GM19238 (cell line): ENCODE results near the gene OXTR.
"Not testable (repeated sequence)": the region's sequence is repeated elsewhere in the genome, so short reads cannot be mapped to it uniquely, and the experiment has no call there.

Source experiments
- DNase-seq: peaks from one replicate; pipeline ENCODE4 v3.0.0; 2011; ENCODE audit warnings: low spot score; ENCODE audit not compliant: insufficient read length

The OXTR gene

DNA sequence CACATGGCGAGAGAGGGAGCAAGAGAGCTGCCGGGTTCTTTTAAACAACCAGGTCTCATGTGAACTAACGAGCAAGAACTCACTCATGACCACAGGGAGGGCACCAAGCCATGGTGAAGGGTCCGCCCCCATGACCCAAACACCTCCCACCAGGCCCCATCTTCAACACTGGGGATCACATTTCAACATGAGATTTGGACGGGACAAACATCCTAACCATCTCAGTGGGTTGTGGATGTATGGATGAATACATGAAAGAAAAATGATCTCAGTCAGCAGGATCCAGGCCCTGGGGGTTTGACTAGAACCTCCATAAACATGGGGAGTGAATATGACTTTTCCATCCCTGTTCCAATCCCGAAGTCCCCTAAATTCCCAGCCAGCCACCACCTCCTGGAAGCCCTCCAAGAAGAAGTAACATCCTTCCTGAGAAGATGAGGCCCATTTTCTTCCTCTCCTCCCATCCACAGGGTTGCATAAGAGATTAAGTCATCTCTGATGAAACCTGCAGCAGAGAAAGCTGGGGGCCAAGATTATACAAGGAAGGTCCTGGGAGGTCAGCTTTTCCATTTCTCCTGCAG, 26.3 kb downstream of the OXTR start:
- no peak for DNase-seq

DNA sequence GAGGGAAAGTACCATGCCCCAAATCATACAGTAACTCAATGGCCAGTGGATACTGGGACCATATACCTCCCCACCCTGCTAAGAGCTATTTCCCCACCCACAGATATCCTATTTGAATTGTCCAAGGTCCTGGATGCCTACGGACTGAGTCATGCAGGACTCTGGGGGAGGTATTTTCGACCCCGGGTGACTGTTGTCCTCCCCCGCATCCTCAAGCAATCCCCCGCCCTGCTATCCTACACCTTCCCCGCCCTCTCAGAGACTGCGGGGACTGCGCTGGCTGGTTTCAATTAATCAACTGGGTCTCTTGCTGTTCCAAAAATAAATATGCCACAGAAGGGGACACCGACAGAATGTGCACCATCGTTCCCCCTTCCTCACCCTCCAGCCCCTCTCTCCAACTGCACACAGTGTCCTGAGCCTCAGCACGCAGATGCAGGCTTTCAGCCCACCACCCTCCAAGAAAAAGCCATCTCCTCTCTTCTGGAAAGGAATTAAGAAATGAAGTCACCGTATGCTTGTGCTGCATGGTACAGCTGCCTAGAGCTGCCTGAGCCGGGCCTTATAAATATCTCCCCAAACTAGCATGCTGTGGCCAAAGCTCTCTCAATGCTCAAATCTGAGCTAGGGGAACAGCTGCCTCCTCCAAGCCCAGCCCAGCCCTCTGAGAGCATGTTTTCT, 27.7 kb downstream of the OXTR start:
- no peak for DNase-seq

DNA sequence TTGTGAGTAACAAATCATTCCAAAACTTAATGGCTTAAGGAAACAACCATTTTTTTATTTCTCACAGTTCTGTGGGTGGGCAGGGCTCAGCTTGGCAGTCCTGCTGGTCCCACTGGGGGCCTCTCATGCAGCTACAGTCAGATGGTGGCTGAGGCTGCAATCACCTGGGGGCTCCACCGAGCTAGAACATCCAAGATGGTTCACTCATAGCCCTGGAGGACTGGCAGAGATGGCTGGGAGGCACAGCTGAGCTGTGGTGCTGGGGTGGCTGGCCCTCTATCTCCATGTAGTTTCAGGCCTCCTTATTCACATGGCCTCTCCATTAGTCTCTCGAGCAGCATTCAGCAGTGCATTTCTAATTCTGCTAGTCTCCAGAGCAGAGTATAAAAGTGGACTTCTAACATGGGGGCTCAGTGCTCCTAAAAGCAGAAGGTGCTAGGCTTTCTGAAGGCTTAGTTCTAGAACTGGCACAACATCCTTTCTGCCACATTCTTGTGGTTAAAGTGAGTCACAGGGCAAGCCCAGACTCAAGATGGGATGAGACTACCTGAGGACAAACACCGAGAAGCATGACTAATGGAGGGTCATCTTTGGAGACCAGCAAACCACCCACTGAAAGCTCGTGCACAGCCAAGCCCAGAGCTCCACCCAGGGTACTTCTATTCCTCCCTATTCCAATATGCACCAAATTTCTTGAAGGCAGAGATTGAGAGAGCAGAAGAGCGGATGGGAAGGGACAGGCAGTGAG, 29.5 kb downstream of the OXTR start:
- DNase-seq: no peak

DNA sequence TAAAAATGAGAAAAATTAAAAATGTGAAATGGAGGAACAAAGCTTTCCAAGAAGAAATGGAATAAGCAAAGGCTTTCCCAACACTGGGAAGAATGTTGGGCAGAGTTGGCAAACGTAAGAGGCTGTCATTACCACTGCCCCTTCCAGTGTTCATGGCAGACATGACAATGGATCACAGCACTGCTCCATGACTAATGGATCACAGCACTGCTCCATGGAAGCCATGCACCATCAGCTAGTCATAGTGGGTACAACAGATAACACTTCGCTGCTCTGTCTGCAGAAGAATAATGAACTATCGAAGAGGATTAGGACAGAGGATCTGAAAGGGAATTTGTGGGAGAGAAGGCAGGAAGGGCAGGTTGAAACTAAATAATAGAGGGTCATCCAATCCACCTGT, 30.8 kb downstream of the OXTR start:
- no peak for DNase-seq

DNA sequence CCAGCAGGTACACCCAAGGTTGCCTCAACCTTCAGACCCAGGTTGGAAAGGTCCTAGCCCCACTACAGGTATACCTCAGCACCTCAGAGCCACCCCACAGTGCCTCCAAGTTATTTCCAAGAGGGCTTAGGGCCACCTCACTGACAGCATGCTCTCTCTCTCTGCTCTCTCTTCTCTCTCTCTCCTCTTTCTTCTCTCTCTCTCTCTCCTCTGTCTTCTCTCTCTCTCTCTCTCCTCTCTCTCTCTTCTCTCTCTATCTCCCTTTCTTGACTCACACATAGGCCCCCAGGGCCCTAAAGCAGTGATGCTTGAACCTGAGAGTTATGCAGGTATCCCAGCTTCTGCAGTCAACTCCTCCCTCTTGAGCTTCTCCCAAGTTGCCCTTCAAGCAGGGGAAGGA, 31.6 kb downstream of the OXTR start:
- DNase-seq: no peak

DNA sequence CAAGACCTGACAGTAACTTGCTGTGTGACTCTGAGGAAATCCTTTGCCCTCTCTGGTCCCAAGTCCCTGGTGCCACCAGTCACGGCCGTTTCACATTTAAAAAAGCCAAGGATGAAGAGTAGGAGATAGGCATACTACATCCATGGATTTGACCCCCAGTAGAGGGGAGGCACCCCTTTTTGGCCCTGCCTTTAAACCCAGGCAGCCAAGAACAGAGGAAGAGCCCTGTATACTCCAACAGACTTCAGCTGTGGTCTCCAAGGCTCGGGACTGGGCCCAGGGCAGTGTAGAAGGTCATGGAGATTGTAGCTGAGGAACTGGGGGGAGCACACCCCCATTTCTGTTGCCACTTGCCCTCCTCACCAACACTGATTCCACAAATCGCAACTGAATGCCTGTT, 32.1 kb downstream of the OXTR start:
- no peak for DNase-seq

DNA sequence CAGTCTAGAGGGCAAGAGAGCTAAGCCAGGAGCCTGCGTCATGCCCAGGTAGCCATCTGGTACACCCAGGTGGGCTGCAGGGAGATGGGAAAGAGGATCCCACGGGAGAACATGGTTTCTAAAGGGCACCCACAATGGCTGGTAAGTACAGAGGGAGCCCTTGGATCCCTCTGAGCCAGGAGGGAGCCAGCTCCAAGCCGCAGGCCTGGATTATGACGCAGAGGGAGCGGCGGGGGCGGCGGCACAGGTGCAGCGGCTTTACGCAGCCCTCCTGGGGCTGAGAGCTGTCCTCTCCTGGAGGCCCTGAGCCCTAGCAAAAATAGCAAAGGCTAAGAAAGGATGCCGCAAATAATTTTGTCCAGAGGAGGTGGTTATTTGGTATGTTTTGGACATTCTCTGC, 33.0 kb downstream of the OXTR start:
- no peak for DNase-seq

DNA sequence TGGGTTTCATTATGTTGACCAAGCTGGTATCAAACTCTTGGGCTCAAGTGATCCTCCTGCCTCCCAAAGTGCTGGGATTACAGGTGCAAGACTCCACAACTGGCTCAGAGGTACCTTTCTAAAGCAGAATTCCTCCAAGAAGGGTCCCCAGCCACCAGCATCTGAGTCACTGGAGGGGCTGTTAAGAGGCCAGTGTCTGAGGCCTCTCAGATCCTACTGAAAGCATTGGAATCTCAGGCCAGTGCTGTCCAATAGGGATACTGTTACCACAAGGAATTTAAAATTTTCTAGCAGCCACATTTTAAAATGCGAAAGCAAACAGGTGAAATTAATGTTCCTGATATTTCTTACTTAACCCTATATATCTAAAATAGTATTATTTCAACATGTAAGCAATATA, 34.5 kb downstream of the OXTR start:
- no peak for DNase-seq

DNA sequence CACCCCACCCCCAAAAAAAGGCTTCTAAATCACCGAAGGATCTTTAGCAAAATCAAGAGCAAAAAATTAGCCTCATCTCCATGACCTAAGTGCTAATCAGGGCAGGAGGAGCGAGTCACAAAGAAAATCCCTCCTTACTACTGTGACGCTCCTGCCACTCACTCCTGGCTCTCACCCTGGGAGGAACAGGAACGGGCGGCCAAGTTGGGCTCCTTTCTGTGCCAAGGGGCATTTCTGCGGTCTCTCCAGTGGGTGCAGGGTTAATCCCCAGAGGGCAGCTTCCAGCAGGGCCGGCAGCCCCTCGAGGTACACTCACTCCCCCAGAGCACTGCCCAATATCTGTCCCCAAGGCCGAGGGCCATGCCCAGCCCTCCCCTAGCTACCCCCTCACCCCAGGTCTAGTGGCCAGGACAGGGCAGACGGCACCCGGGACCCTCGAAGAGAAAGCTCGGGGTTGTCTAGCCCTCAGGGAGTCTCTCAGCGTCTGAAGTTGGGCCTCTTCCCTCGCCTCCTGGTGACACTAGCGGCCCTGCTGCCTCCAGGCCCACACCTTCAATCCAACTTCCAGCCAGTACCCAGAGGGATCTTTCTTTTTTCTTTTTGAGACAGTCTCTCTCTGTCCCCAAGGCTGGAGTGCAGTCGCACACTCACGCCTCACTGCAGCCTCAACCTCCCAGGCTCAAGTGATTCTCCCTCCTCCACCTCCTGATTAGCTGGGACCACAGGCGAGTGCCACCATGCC, 35.1 kb downstream of the OXTR start:
- no peak for DNase-seq

DNA sequence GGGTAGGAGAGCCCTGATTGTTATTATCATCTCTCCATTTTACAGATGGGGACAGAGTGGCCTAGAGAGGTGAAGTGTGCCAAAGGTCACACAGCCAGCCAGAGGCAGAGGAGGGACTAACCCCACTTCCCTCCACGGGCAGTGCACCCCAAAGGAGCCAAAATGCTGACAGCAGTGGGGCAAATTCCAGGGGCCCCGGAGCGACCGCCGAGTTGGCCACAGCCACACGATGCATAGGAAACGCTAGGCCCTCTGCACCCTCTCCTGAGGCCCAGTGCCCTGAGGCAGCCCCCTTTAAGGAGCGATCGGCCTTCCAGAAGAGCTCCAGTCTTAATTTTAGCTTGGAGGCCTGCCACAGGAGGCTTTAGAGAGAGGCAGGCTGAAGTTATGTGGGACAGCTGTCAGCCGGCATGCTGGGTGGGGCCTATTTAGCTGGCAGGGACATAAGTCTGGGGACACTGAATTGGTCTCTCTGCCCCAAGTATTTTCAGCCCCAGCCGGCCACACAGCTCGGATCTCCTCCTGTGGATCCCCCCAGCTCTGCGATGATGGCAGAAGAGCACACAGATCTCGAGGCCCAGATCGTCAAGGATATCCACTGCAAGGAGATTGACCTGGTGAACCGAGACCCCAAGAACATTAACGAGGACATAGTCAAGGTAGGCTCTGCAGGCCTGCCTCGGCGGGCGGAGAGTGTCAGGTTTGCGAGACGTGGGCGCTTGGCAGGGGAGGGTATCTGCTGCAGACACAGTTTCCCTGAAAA, 35.9 kb downstream of the OXTR start, which contains the start of gene CAV3:
CAV3 (plus strand) TSS at position 471 of the 763 bp plus-strand sequence; CDS start at position 546, 75 bp downstream.
- no peak for DNase-seq

DNA sequence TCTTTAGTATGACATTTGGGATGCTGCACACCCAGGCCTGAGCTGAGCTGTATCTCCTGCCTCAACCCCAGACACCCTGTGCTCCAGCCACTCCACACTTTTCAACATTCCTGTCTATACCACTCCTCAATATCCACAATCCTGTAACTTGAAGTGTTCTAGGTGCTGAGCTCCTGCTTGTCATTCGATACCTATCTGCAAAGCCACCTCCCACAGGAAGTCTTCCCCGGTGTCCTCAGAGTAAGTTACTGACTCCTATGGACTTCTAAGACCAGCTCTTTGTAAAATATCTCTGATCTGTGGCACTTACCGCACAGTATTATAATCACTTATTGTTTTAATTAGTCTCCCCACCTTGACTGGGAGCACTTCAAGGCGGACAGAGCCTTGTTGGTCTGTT, 37.0 kb downstream of the OXTR start:
- DNase-seq: no peak

DNA sequence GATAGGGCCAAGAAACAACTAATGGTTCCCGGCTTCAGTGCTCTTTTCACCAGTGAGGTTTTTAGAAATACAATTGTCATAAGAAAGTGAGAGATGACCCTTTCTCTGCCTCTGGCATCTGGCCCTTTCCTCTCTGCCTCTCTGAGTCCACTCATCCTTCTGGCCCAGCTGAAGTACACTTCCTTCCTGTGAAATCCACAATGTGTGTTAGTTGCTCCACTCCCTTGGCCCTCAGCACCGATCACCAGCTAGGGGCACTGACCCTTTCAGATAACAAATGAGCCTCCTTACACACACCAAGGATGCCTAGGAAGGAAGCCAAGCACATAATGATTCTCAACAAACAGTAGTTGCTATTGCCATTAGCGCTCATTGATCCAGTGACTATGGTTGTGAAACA, 38.8 kb downstream of the OXTR start:
- DNase-seq: no peak

DNA sequence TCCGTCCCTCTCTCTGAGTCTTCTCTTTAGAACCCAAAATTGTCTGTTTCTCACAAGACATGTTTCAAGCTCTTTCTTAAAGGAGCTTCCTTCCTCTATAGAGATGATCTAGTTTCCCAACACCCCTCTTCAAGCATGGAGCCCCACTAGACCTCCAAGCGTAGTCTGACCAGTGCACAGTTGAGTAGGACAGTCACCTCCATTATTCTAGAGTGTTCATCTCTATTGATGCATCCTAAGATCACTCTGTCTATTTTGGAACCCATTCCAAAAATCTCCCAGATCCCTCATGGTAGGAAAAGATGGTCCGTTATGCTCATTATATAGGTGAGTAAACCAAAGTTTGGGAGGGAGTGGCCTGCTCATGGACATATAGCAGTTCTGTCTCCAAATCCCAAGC, 39.9 kb downstream of the OXTR start:
- no peak for DNase-seq

DNA sequence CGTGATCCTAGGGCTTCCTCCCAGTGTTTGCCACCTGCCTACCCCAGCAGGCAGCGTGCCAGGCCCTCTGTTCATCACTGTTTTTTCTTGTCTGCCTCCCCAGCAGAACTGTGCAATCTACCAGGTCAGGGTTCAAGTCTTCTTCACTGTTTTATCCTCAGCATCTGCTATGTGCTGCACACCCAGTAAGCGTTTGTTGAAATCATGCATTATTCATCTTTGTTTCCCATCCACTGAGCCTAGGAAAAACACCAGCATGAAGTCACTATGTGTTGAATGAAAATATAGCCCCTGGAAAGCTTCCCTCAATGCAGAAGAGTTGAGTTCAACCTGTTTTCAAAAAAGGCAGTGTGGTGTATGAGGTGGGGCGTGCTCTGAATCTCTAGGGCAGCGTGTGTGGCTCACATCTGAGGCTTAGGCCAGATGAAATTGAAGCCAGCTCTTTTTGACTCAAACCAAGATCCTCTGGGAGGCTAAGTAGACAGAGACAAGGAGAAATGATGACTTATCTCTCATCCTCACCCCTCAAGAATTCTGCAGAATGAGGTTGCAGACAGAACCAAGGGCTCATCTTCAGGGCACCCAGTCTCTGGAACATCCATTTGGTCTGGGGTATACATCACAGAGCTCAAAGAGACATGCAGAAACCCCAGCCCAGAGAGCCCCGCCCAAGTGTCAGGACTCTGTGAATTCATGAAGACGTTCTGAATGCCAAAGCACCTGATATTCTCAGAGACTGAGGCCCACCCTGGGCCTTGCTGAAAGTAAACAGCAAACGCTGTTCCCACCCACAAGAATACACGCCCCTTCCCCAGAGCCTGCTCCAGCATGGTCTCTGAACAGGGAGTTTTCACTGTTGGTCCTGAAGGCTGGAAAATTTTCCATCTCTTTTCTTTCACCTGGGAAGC, 41.6 kb downstream of the OXTR start:
- no peak for DNase-seq

DNA sequence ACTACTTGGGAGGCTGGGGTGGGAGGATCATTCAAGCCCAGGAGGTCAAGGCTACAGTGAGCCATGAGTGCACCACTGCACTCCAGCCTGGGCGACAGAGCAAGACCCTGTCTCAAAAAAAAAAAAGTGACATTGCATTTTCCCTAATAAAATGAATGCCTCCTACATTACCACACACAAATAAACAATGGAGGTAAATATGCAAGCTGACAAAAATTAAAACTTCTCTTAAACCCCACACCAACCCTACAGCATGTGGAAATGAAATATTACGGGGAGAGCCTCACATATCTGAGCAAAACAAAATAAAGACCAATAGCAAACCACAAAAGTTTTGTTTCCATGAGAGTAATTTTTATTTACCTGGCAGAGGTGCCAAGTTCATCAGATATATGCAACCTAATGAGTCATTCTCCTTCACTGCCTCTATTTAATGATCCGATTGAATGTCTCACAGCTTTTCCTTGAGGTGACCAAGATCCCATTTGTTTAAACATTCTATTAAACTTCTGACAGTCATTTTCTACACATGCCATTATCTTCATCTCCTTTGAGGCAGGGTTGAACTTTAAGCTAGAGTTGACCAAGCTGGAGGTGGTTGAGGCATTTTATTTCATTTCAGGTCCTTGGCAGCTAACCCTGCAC, 45.2 kb downstream of the OXTR start:
- DNase-seq: no peak

DNA sequence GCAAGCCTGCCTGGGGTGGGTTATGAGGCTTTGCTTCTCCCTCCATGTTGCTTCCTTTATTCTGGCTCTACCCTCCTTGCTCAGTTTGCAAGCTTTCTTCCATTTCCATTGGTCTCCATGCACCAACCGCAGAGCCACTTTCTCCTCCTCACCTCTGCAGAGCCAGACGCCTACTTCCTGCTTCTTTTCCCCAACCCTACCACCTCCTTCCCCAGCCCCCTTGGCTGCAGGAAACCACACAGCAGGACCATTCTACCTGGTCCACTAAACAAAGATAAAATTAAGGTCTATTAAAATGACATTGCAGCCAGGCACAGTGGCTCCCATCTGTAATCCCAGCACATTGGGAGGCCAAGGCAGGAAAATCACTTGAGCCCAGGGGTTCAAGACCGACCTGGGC, 45.8 kb downstream of the OXTR start:
- no peak for DNase-seq

DNA sequence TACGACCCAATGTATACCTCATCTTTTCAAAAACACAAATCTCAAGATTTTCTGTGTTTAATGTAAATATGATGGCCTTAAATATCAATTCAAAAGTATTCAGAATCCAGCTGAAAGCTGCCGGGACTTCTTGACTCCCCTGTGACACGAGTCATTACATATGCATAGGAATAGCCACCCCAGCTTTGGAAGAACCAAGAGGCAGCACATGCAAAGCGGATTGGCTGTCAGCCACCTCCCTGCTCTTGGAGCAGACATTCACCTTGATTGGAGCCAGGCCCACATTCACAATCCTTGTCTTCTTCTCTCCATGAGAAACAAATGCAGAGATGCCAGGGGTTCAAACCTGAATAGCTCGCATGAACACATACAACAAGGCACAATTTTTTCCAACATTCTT, 46.6 kb downstream of the OXTR start:
- no peak for DNase-seq

DNA sequence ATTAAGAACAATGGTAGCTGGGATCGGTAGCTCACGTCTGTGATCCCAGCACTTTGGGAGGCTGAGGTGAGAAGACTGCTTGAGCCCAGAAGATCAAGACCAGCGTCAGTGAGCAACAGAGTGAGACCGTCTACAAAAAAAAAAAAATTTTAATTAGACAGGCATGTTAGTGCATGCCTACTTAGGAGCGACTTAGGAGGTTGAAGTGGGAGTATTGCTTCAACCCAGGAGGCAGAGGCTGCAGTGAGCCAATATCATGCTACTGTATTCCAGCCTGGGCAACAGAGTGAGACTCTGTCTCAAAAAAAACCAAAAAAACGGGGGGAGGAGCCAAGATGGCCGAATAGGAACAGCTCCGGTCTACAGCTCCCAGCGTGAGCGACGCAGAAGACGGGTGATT, 53.7 kb downstream of the OXTR start:
- not testable (repeated sequence) for DNase-seq

DNA sequence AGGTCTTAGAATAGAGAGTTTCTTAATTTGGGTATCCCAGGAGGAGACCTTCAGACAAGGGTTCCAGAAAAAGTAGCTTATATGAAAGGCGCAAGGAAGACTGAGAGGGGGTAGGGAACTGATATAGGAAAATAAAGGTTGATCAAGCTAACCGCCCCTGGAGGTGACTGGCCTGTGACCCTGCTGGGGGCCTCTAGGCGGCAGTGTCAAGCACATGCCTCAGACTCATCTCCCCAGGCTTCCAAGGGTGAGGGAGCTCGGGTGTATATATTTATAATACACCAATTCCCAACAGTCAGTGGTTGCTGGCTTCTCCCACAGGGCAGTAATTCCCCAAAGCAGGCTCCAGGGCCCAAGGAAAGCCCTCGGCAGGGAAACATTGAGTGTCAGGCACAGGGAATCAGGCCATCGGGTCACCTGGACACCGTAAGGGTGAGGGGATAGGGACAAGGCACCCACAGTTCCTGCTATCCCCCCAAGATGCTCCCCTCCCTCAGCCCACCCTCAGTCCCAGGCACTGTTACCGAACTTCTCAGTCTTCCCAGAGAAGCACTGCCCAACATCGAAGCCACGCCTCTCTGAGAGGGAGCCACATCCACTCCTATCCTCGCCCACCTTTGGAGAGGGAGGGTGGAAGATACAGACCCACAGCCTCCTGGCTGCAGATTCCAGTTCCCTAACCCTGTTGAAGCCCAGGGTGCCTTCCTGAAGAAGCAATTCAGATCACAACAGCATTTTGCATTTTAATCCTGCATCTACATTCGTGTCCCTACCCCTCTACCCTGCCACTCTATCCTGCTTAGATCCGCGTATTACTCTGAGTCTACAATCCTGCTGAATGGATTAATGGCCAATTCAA, 55.3 kb downstream of the OXTR start:
- peak; percentile 16 for DNase-seq
